NCI-H446 treated with DMSO at 0.1 percent for 48 hours (cell line): Measurements from ENCODE around the gene TMEM129.

Experiments used
- DNase-seq: peaks from one replicate; lab custom pipeline; 2025; lab: John Stamatoyannopoulos, UW

TMEM129 gene

DNA sequence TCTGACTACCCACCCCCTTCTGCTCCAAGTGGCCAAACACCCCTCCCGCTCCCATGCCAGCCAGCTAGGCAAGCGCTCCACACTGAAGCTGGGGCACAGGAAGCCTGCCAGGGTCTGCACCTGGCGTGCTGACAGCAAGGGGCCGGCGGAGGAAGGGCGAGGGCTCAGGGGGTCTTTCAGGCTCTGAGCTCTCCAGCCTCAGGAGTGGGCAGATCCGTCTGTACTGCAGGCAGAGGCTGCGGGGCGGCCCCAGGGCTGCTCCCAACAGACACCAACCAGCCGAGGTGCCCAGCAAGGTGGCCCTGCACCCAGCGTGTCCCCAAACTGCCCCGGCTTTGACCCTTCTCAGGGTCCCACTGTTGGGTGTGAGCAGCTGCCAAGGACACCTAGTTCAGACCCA lies 51.9 kb downstream of the TMEM129 start:
- DNase-seq, result no peak

DNA sequence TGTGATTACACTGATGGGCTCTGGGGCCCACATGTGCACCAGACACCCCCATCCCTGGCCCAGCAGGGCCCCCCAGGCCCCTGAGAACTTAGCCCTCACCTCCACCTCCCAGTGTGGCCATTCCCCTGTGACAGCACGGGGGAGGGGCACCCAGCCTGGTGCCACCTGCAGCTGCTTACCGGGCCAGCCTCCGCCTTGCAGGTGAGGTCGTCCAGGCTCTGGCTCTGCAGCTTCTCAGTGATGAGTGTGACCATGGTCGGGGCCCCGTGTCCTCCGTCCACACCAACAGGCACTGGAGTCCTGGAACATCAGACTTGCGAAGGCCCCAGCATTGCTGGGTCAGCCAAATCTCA lies 52.7 kb downstream of the TMEM129 start:
- no peak for DNase-seq

DNA sequence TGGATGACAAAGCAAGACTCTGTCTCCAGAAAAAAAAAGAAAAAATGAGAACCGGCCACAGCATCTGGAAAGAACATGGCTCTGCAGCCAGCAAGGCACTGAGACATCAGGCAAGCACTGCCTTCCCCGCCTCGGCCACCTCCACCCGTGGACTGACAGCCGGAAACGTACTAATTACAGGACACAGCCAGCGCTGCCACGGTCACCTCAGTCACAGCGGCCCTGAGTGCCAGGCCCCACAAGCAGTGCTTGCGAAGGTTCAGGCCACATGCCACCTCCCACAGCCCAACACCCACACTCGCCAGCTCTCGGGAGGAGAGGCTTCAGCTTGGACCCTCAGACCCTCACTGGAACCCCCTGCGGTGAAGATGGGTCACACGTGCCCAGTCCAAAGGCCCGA lies 53.9 kb downstream of the TMEM129 start:
- DNase-seq, result no peak

DNA sequence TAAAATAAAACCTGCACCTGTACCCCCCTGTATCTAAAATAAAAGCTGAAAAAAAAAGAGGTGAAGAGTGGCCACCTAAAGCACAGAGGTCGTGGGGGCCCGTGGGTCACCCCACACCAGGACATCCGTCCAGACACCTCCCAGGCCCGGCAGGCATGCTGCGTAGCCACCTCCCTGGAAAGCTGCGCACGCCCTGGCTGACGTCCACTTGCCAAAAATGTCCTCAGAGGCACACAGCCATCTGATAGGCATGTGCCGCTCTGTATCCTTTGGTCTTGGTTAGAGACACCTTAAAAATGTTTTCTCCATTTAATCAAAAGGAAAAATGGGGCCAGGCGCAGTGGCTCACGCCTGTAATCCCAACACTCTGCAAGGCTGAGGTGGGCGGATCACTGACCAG lies 54.7 kb downstream of the TMEM129 start:
- DNase-seq, result no peak
